HepG2 (cell line): ENCODE results near the gene EPHA2. TPM values are rescaled to one million over a fixed set of nuclear protein-coding genes. Genes with fewer than 3 reads are reported as not detected.

ENCODE experiments used
- HMG20A ChIP-seq: IDR thresholded peaks from 2 replicates; pipeline ENCODE4 v1.6.1; 2016; ENCODE audit warnings: borderline replicate concordance
- IRF2 ChIP-seq: IDR thresholded peaks from 2 replicates; pipeline ENCODE4 v1.6.1; 2018; ENCODE audit warnings: missing genetic modification reagents, missing compliant biosample characterization
- ISX ChIP-seq: sonication (generic); formaldehyde crosslinking; conservative IDR thresholded peaks from 2 replicates; pipeline ENCODE4 v1.5.0; 2020; ENCODE audit warnings: missing genetic modification reagents
- KDM5A ChIP-seq: fragments of 200-600 bp; sonication (generic); IDR thresholded peaks from 2 replicates; pipeline ENCODE4 v1.7.0; 2018; ENCODE audit warnings: antibody characterized with exemption, mild to moderate bottlenecking, low read length, borderline replicate concordance
- KMT2A ChIP-seq: sonication (generic); formaldehyde crosslinking; IDR thresholded peaks from 2 replicates; pipeline ENCODE4 v1.4.0; 2020; ENCODE audit warnings: missing genetic modification reagents
- PBX2 ChIP-seq: IDR thresholded peaks from 2 replicates; pipeline ENCODE4 v1.6.1; 2016; ENCODE audit warnings: control low read depth
- RBAK ChIP-seq: sonication (generic); formaldehyde crosslinking; IDR thresholded peaks from 2 replicates; pipeline ENCODE4 v1.5.1; 2020; ENCODE audit warnings: mild to moderate bottlenecking, missing genetic modification reagents
- RBM22 ChIP-seq: fragments of 200-400 bp; formaldehyde crosslinking; optimal IDR thresholded peaks from 2 replicates; pipeline ENCODE3; 2017; ENCODE audit warnings: mild to moderate bottlenecking, low read length, moderate library complexity
- REST ChIP-seq, 2 experiments: IDR thresholded peaks; 2 replicates each; pipeline ENCODE4 v1.6.1; 2011 to 2012; ENCODE audit warnings: low read length in 2 of 2, borderline replicate concordance in 1 of 2, low read depth in 1 of 2, mild to moderate bottlenecking in 1 of 2, moderate library complexity in 1 of 2
- RFX3 ChIP-seq: IDR thresholded peaks from 2 replicates; pipeline ENCODE4 v1.6.1; 2016; ENCODE audit warnings: missing biosample characterization, missing genetic modification reagents
- ZFP82 ChIP-seq: sonication (generic); formaldehyde crosslinking; IDR thresholded peaks from 2 replicates; pipeline ENCODE4 v1.5.1; 2020; ENCODE audit warnings: mild to moderate bottlenecking, missing genetic modification reagents, borderline replicate concordance
- ZNF20 ChIP-seq: sonication (generic); formaldehyde crosslinking; IDR thresholded peaks from 2 replicates; pipeline ENCODE4 v1.4.0; 2020; ENCODE audit warnings: mild to moderate bottlenecking, moderate library complexity, missing genetic modification reagents
- ZNF253 ChIP-seq: sonication (generic); formaldehyde crosslinking; IDR thresholded peaks from 2 replicates; pipeline ENCODE4 v1.8.0; 2022; ENCODE audit warnings: mild to moderate bottlenecking, missing genetic modification reagents, borderline replicate concordance
- ZNF335 ChIP-seq: sonication (generic); formaldehyde crosslinking; IDR thresholded peaks from 2 replicates; pipeline ENCODE4 v1.4.0; 2020; ENCODE audit warnings: missing genetic modification reagents
- ZNF33A ChIP-seq: sonication (generic); formaldehyde crosslinking; IDR thresholded peaks from 2 replicates; pipeline ENCODE4 v1.5.1; 2020; ENCODE audit warnings: missing genetic modification reagents, mild to moderate bottlenecking, moderate library complexity, borderline replicate concordance
- ZNF34 ChIP-seq: sonication (generic); formaldehyde crosslinking; IDR thresholded peaks from 2 replicates; pipeline ENCODE4 v1.4.0; 2020; ENCODE audit warnings: mild to moderate bottlenecking, missing genetic modification reagents, borderline replicate concordance
- ZNF354B ChIP-seq: sonication (generic); formaldehyde crosslinking; IDR thresholded peaks from 2 replicates; pipeline ENCODE4 v1.8.0; 2022; ENCODE audit warnings: mild to moderate bottlenecking, missing genetic modification reagents
- ZNF781 ChIP-seq: sonication (generic); formaldehyde crosslinking; IDR thresholded peaks from 2 replicates; pipeline ENCODE4 v1.5.1; 2020; ENCODE audit warnings: borderline replicate concordance, mild to moderate bottlenecking, missing genetic modification reagents; ENCODE audit errors: not compliant biosample characterization
- ZSCAN21 ChIP-seq: sonication (generic); formaldehyde crosslinking; IDR thresholded peaks from 2 replicates; pipeline ENCODE4 v1.8.0; 2022; ENCODE audit warnings: mild to moderate bottlenecking, missing genetic modification reagents, moderate library complexity, borderline replicate concordance
- ZSCAN25 ChIP-seq: sonication (generic); formaldehyde crosslinking; IDR thresholded peaks from 2 replicates; pipeline ENCODE4 v1.8.0; 2022; ENCODE audit warnings: mild to moderate bottlenecking, missing genetic modification reagents
- polyA plus RNA-seq, 8 experiments: library from polyadenylated mRNA; depleted of rRNA in 3 of 8; stranded (reverse) in 7 of 8; unstranded in 1 of 8; fragments of >200 nt; fragmentation: Illumina TruSeq in 4 of 8; extraction: Trizol in 4 of 8; gene quantifications; 2 replicates each; pipeline versions ENCODE4 v1.2.1 to v1.2.3, GENCODE V29; 2011 to 2016; ENCODE audit warnings: low read depth in 4 of 8, missing spikeins in 1 of 8, mixed read lengths in 1 of 8; ENCODE audit not compliant: insufficient read depth in 1 of 8
- total RNA-seq, 5 experiments: library from RNA; depleted of rRNA; stranded (reverse); fragments of >200 nt; fragmentation: Illumina TruSeq; extraction: Trizol; gene quantifications; 2 replicates each; pipeline ENCODE4 v1.2.3, GENCODE V29; 2016; ENCODE audit warnings: low read depth in 1 of 5
- TF ChIP-seq, protein P1 (sequence below): sonication (generic); formaldehyde crosslinking; IDR thresholded peaks from 2 replicates; pipeline ENCODE4 v1.4.0; 2020; ENCODE audit warnings: missing genetic modification reagents
- TF ChIP-seq, protein P2 (sequence below): sonication (generic); formaldehyde crosslinking; conservative IDR thresholded peaks from 2 replicates; pipeline ENCODE4 v1.4.0; 2020; ENCODE audit warnings: missing genetic modification reagents

The EPHA2 gene
- total and polyA plus RNA-seq, 2 of the 13 experiments (the other 11 are each of a cell fraction or from before 2014, with no cell fraction given), result 33.6 to 53.6 TPM

GRCh38 chr1:16155537-16156410 is at the start of gene EPHA2 (continued):
- TF ChIP-seq REST (IDR thresholded peaks at IDR 0.05; ENCODE audit: borderline replicate concordance in 1 of 2, low read depth in 1 of 2, low read length in 2 of 2), result no peak; a peak in 1 of 4 replicates
- TF ChIP-seq RFX3 (CRISPR knock-in tag), result no peak
- TF ChIP-seq ISX (CRISPR knock-in tag), result no peak; the same call in 1 of the 2 replicates
- TF ChIP-seq PBX2 (CRISPR knock-in tag), result no peak
- TF ChIP-seq KDM5A, result no peak
- TF ChIP-seq ZNF781 (CRISPR knock-in tag), result no peak
- peak; percentile 78 for TF ChIP-seq ZSCAN25 (CRISPR knock-in tag)
- no peak; the same call in 1 of the 2 replicates for TF ChIP-seq HMG20A
- peak; percentile 55; the same call in 1 of the 2 replicates for TF ChIP-seq ZNF253 (CRISPR knock-in tag)
- peak; percentile 86 for TF ChIP-seq ZSCAN21 (CRISPR knock-in tag)
- TF ChIP-seq ZNF354B, result no peak
- no peak for TF ChIP-seq RBAK
- TF ChIP-seq, protein P1, sequence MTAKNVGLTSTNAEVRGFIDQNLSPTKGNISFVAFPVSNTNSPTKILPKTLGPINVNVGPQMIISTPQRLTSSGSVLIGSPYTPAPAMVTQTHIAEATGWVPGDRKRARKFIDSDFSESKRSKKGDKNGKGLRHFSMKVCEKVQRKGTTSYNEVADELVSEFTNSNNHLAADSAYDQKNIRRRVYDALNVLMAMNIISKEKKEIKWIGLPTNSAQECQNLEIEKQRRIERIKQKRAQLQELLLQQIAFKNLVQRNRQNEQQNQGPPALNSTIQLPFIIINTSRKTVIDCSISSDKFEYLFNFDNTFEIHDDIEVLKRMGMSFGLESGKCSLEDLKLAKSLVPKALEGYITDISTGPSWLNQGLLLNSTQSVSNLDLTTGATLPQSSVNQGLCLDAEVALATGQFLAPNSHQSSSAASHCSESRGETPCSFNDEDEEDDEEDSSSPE (CRISPR knock-in tag), result peak; percentile 26; the same call in 1 of the 2 replicates
- TF ChIP-seq ZFP82 (CRISPR knock-in tag), result no peak
- TF ChIP-seq IRF2, result peak; percentile 62
- TF ChIP-seq RBM22, result no peak
- no peak for TF ChIP-seq ZNF20 (CRISPR knock-in tag)
- TF ChIP-seq ZNF34, result no peak
- TF ChIP-seq KMT2A (CRISPR knock-in tag), result peak; percentile 57; the same call in 1 of the 2 replicates
- TF ChIP-seq ZNF335, result no peak
- TF ChIP-seq ZNF33A (CRISPR knock-in tag), result no peak
- TF ChIP-seq, protein P2, sequence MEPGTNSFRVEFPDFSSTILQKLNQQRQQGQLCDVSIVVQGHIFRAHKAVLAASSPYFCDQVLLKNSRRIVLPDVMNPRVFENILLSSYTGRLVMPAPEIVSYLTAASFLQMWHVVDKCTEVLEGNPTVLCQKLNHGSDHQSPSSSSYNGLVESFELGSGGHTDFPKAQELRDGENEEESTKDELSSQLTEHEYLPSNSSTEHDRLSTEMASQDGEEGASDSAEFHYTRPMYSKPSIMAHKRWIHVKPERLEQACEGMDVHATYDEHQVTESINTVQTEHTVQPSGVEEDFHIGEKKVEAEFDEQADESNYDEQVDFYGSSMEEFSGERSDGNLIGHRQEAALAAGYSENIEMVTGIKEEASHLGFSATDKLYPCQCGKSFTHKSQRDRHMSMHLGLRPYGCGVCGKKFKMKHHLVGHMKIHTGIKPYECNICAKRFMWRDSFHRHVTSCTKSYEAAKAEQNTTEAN (CRISPR knock-in tag), result no peak
